ENCODE data around the gene TIGD3. TPM values are rescaled to one million over a fixed set of nuclear protein-coding genes. Genes with fewer than 3 reads are reported as not detected.
"Not testable (repeated sequence)": the region's sequence is repeated elsewhere in the genome, so short reads cannot be mapped to it uniquely, and the experiment has no call there.

TIGD3 gene
- polyA plus RNA-seq, 3 donors from 2014 or later = 0.90 to 1.2 (median 0.90) TPM

DNA sequence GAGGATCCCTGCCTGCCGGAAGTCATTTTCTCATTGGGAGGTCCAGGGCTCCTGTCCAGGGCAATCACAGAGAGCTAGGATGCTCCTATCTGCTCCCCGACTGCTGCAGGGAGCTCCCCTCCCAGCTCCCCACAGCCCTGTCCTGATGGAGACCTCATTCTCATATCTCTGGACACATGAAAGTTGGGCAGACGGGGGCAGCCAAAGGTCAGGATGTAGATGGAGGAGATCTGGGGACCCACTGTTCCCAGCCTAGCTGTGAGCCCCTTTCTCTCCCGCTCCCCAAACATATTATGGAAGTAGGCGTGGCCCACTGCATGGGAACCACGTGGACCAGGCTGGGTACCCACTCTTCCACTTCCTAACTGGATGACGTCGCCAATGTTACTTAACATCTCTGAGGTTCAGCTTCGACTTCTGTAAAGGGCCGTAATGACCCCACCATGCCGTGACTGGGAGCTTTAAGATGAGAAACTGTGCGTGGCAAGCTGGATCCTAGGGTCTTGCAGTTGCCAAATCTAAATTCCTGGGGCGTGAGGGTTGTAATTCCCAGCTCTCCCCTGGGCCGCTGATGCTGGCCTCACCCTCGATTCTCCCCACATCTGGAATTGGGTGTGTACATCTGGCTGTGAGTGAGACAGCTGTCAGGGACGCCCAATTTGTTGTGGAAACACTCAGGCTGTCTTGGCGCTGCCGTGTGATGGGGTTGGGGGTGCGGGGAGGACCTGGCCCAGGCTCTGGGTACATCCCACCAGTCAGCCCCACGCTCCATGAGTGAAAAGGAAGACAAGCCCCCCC is 38.1 kb upstream of the TIGD3 start:
- no peaks in the 10 kb centered on the region for H3K9me3 Mint-ChIP-seq
- H3K36me3 Mint-ChIP-seq = no peaks in the 10 kb centered on the region
- peak overlapping the region; percentile 17 to 78 (median 70) for H3K4me3 Mint-ChIP-seq
- no peak overlapping the region for H3K27ac Mint-ChIP-seq
- no peak for DNase-seq
- H3K27me3 Mint-ChIP-seq (ENCODE audit: low read depth in 3 of 3) = peaks cover 0 to 13% (median 10%) of the 10 kb centered on the region in 3 donors
- peaks cover 5 to 7% of the 10 kb centered on the region in 2 donors for H3K4me1 Mint-ChIP-seq

DNA sequence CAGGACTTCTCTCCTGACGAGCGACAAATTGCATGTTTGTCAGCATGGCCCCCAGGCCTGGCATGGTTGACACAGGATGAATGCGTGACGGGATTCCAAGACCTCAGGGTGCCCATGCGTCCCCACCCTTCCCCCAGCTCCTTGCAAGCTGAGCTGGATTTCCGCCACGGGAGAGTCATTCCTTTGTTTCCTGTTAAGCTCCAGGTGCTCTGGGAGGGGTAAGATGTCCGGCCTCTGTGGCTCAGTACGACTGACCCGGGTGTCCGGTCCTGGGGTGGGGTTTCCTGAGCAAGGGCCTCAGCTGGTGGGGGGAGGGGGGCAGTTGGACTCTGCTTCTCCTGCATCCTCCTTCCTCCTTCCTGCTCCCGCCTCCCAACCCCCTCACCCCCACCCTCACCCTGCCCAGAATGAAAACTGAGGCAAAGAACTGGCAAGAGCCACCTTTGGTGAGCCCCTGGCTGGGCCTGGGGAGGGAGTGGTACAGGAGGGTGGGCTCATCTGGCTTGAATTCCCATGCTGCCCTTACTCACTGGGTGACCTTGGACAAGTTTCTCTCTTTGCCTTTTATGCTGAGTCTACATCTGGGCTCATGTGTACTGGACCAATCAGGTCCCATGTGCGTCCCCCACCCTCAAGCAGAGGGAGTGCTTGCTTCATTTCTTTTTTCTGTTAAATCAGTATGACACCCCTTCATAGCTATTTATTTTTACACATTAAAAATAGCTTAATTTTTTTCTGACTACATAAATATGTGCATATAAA is 37.3 kb upstream of the TIGD3 start:
- H3K9me3 Mint-ChIP-seq = no peaks in the 10 kb centered on the region
- H3K4me3 Mint-ChIP-seq = peak overlapping the region in 1 of 5 donors; percentile 42
- DNase-seq = no peak
- no peak overlapping the region for H3K27ac Mint-ChIP-seq
- peaks cover 0 to 14% (median 12%) of the 10 kb centered on the region in 3 donors for H3K27me3 Mint-ChIP-seq (ENCODE audit: low read depth in 3 of 3)
- peaks cover 5 to 7% of the 10 kb centered on the region in 2 donors for H3K4me1 Mint-ChIP-seq
- H3K36me3 Mint-ChIP-seq = no peaks in the 10 kb centered on the region

DNA sequence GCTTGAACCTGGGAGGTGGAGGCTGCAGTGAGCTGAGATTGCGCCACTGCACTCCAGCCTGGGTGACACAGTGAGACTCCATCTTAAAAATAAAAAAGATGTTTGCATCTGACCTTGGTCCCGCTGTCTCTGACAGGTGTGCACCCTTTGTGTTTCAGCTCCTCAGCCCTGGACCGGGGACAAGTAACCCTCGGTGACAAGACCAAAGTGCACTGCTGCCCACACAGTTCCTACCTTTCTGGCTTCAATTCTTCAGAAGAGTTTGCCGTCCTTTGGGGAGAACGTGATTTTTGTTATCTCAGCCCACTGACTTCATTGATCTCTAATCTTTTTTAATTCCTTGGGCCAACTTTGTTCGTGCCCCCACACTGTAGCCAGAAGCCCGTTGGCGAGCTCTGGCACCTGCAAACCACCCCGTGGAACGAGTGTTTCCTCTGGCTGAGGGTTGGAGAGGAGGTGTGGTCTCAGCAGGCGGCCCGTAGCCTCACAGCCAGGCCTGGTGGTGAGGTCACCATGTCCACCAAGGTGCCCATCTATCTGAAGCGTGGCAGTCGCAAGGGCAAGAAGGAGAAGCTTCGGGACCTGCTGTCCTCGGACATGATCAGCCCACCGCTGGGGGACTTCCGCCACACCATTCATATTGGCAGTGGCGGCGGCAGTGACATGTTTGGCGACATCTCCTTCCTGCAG is 34.0 kb upstream of the TIGD3 start:
- no peaks in the 10 kb centered on the region for H3K36me3 Mint-ChIP-seq
- H3K9me3 Mint-ChIP-seq = no peaks in the 10 kb centered on the region
- H3K4me3 Mint-ChIP-seq = no peak overlapping the region
- no peak overlapping the region for H3K27ac Mint-ChIP-seq
- H3K27me3 Mint-ChIP-seq (ENCODE audit: low read depth in 3 of 3) = peaks cover 0 to 14% (median 6%) of the 10 kb centered on the region in 3 donors
- no peak for DNase-seq
- peaks cover 4 to 5% of the 10 kb centered on the region in 2 donors for H3K4me1 Mint-ChIP-seq

DNA sequence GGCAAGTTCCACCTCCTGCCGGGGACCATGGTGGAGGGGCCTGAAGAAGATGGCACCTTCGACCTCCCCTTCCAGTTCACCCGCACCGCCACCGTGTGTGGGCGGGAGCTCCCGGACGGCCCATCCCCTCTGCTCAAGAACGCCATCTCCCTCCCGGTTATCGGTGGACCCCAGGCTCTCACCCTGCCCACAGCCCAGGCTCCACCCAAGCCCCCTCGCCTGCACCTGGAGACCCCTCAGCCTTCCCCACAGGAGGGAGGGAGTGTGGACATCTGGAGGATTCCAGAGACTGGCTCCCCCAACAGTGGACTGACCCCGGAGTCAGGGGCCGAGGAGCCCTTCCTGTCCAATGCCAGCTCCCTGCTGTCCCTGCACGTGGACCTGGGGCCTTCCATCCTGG is 33.5 kb upstream of the TIGD3 start:
- no peak overlapping the region for H3K4me3 Mint-ChIP-seq
- H3K27me3 Mint-ChIP-seq (ENCODE audit: low read depth in 3 of 3) = peaks cover 0 to 12% (median 6%) of the 10 kb centered on the region in 3 donors
- H3K9me3 Mint-ChIP-seq = no peaks in the 10 kb centered on the region
- H3K4me1 Mint-ChIP-seq = no peaks in the 10 kb centered on the region
- DNase-seq = no peak
- H3K36me3 Mint-ChIP-seq = no peaks in the 10 kb centered on the region
- no peak overlapping the region for H3K27ac Mint-ChIP-seq

DNA sequence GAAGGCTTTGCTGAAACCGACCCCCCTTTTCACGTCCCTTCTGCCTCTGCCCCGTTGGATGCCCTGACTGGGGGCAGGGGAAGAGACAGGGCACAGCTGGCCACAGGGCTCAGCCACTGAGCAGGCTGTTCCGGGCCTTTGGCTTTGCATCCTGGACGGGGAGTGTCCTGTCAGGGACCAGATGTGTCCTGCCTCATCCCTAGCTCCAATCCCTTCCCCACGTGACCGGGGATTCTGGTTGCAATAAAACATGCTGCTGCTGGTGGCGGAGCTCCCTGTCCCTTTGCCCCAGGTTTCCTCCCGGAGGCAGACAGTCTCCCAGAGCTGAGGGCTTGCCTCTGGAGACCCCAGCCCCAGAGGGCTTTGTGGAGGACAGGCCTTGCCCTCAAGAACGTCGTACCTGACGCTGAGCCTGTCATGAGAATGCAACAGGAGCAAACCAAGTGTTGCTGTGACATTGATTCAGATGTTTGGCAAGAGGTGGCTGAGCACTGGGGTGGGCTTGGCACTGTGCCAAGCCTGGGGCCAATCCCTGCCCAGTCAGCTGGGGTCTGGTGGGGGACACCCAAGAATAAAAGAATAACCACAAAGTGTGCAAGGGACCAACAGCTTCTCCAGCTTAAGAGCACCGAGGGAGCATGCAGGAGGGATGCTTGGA is 32.6 kb upstream of the TIGD3 start:
- no peak overlapping the region for H3K27ac Mint-ChIP-seq
- H3K27me3 Mint-ChIP-seq (ENCODE audit: low read depth in 3 of 3) = peaks cover 0 to 12% (median 6%) of the 10 kb centered on the region in 3 donors
- DNase-seq = no peak
- H3K4me3 Mint-ChIP-seq = no peak overlapping the region
- H3K9me3 Mint-ChIP-seq = no peaks in the 10 kb centered on the region
- no peaks in the 10 kb centered on the region for H3K36me3 Mint-ChIP-seq
- no peaks in the 10 kb centered on the region for H3K4me1 Mint-ChIP-seq

DNA sequence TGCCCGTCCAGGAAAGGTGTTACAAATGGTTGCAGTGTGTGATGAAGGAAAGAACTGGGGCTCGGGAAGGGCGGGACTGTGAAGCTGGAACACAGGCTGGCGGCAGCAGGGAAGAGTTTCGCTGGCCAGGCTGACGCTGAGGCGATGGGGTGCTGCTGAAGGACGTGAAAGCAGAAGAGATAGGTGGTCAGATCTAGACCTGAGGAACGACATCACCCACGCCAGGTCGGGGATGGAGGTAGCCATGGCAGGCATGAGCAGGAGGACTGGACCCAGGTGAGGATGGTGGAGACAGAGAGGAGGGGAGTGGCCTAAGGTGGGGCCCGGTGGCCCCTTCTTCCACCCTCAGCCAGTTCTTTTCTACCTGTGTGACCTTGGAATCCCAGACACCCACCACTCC is 30.7 kb upstream of the TIGD3 start:
- Mint-ChIP-seq H3K9me3 (no peaks in the 10 kb centered on the region), H3K36me3 (no peaks in the 10 kb centered on the region), H3K4me1 (no peaks in the 10 kb centered on the region), H3K27me3 (ENCODE audit: low read depth in 3 of 3) (peaks cover 0 to 12% (median 6%) of the 10 kb centered on the region in 3 donors), H3K4me3 (no peak overlapping the region), H3K27ac (no peak overlapping the region)
- no peak for DNase-seq

DNA sequence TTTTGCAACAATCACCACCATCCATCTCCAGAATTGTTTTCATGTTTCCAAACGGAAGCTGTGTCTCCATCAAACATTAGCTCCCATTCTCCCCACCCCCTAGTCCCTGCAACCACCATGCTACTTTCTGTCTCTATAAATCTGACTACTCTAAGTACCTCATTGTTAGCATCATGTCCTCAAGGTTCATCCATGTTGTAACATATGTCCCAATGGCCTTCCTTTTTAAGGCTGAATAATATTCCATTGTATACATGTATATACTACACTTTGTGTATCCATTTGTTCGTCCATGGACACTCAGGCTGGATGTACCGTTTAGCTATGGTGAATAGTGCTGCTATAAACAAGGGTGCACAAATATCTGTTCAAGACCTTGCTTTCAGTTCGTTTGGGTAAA is 29.1 kb upstream of the TIGD3 start:
- Mint-ChIP-seq H3K27me3 (ENCODE audit: low read depth in 3 of 3) (peaks cover 0 to 8% (median 3%) of the 10 kb centered on the region in 3 donors), H3K27ac (no peak overlapping the region), H3K4me1 (peaks cover 4 to 6% of the 10 kb centered on the region in 2 donors), H3K36me3 (no peaks in the 10 kb centered on the region), H3K4me3 (no peak overlapping the region), H3K9me3 (no peaks in the 10 kb centered on the region)
- DNase-seq = no peak

DNA sequence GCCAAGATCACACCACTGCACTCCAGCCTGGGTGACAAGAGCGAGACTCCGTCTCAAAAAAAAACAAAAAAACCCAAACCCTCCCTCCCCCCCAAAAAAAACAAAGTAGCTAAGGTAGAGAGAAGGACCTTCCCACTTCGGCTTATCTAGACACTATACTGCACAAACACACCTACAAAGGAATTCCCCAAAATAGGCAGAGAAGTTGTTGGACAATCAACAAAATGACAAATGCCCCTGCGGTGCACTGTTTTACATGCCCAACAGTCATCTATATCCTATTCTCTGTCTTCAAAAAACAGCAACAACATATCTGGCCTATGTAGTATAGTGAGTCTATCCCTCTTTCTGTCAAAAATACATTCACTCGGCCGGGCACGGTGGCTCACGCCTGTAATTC is 27.5 kb upstream of the TIGD3 start:
- Mint-ChIP-seq H3K27me3 (ENCODE audit: low read depth in 3 of 3) (peaks cover 0 to 4% (median 3%) of the 10 kb centered on the region in 3 donors), H3K36me3 (no peaks in the 10 kb centered on the region), H3K4me3 (no peak overlapping the region), H3K27ac (no peak overlapping the region), H3K4me1 (peaks cover 4 to 6% of the 10 kb centered on the region in 2 donors), H3K9me3 (no peaks in the 10 kb centered on the region)
- no peak for DNase-seq

DNA sequence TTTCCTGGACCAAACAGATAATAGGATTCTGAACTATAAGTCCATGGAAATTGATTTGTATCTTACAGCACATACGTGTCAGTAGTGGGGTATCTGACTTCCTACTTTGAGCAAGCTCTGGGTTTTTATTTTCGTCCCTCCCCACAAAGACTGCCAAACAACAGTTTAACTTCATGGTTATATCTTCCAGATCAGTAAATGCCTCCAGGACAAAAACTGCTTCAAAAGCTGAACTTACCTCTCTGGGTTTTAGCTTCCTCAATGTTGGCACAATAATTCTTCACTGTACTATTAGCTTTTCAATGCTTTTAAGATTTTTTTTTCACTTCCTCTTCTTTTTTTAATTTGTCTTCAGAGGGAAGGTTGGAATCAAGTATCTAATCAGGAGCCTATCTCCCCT is 25.1 kb upstream of the TIGD3 start:
- Mint-ChIP-seq H3K4me1 (peaks cover 12 to 15% of the 10 kb centered on the region in 2 donors), H3K36me3 (no peaks in the 10 kb centered on the region), H3K27ac (peak overlapping the region in 1 of 6 donors; percentile 41), H3K4me3 (no peak overlapping the region), H3K27me3 (ENCODE audit: low read depth in 3 of 3) (peaks cover 0 to 6% (median 0%) of the 10 kb centered on the region in 3 donors), H3K9me3 (no peaks in the 10 kb centered on the region)
- no peak for DNase-seq

DNA sequence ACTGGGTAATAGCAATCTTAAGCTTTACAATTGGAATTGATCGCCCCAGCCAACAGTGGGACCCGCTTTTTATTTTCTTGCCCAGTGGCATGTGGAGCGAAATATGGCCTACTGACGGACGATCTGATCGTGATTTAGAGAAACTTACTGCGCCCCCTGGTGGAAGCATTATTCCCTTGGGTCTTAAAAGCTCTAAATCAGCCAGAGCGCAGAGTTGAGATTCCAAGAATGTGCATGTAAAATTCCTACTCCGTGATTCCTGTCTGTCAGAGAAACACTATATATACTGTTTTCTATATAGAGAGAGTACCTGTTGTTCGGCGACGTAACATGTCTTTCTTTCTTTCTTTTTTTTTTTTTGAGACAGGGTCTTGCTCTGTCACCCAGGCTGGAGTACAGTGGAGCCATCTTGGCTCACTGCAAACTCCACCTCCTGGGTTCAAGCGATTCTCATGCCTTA is 24.6 kb upstream of the TIGD3 start:
- Mint-ChIP-seq H3K4me3 (no peak overlapping the region), H3K27me3 (ENCODE audit: low read depth in 3 of 3) (peaks cover 0 to 7% (median 2%) of the 10 kb centered on the region in 3 donors), H3K27ac (peak overlapping the region in 1 of 6 donors; percentile 41), H3K4me1 (peaks cover 17 to 20% of the 10 kb centered on the region in 2 donors), H3K9me3 (no peaks in the 10 kb centered on the region), H3K36me3 (no peaks in the 10 kb centered on the region)
- DNase-seq = peak; percentile 69 to 77 (median 71)

DNA sequence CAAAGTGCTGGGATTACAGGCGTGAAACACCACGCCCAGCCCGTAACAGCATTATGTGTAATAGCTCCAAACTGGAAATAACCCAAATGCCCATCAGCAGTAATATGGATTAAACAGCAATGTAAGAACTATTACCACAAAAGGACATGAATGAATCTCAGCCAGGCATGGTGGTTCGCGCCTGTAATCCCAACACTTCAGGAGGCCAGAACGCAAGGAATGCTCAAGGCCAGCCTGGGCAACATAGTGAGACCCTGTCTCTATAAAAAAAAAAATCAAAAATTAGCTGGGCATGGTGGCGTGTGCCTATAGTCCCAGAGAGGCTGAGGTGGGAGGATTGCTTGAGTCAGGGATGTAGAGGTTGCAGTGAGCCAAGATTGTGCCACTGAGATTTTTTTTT is 24.0 kb upstream of the TIGD3 start:
- Mint-ChIP-seq H3K27ac (no peak overlapping the region), H3K4me1 (peaks cover 23 to 26% of the 10 kb centered on the region in 2 donors), H3K4me3 (no peak overlapping the region), H3K9me3 (no peaks in the 10 kb centered on the region), H3K36me3 (no peaks in the 10 kb centered on the region), H3K27me3 (ENCODE audit: low read depth in 3 of 3) (peaks cover 0 to 7% (median 2%) of the 10 kb centered on the region in 3 donors)
- DNase-seq = no peak

DNA sequence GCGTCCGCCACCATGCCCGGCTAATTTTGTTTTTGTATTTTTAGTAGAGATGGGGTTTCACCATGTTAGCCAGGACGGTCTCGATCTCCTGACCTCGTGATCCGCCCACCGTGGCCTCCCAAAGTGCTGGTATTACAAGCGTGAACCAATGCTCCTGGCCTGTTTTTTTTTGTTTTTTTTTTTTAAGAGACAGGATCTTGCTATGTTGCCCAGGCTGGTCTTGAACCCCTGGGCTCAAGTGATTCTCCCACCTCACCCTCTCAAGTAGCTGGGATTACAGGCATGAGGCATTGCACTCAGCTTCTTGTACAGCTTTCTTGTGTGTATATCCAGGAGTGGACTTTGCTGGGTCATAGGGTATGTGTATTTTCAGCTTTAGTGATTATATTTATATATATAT is 22.0 kb upstream of the TIGD3 start:
- H3K4me3 Mint-ChIP-seq = not testable (repeated sequence)

DNA sequence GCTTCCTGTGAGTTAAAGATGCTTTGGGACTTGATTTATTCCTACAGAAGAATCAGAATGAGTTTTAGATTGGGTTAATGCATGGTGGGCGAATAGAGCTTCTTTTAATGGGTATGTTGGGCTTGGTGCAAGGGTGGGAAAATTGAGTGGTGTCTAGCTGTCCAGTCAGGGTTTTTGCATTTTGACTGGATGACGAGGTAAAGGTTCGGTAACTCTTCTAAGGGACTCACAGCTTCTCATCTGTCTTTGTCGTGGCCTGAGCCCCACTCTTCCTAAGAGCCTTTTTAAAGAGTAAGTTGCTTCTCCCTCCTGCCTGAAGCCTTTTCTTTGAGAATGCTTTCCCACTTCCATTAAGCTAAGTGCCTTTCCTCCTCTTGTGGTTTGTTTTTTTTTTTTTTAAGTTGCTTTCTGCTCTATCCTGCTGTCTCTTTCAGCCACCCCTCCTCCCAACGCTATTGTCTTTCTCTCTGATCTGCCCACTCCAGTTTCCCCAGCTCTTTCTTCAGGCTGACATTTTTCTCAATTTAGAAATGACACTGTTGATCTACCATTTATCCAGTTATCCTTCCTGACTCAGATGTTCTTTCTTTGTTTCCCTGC is 19.8 kb upstream of the TIGD3 start:
- DNase-seq = no peak
- no peaks in the 10 kb centered on the region for H3K9me3 Mint-ChIP-seq
- H3K4me3 Mint-ChIP-seq = peak overlapping the region; percentile 87 to 98 (median 93)
- H3K27ac Mint-ChIP-seq = peak overlapping the region; percentile 71 to 91 (median 90)
- H3K4me1 Mint-ChIP-seq = peaks cover 37 to 45% of the 10 kb centered on the region in 2 donors
- H3K27me3 Mint-ChIP-seq (ENCODE audit: low read depth in 3 of 3) = peaks cover 0 to 7% (median 4%) of the 10 kb centered on the region in 3 donors
- peaks cover 0 to 5% (median 3%) of the 10 kb centered on the region in 3 donors for H3K36me3 Mint-ChIP-seq

More for the DNA sequence above, 22.0 kb upstream of the TIGD3 start:
- H3K36me3 Mint-ChIP-seq; H3K9me3 Mint-ChIP-seq; DNase-seq; H3K27ac Mint-ChIP-seq; H3K27me3 Mint-ChIP-seq (ENCODE audit: low read depth in 3 of 3): not testable (repeated sequence)
- peaks cover 25 to 29% of the 10 kb centered on the region in 2 donors for H3K4me1 Mint-ChIP-seq

Measured in immature natural killer cell (primary cell).